ENCODE data around the gene PPIL1.

DNA sequence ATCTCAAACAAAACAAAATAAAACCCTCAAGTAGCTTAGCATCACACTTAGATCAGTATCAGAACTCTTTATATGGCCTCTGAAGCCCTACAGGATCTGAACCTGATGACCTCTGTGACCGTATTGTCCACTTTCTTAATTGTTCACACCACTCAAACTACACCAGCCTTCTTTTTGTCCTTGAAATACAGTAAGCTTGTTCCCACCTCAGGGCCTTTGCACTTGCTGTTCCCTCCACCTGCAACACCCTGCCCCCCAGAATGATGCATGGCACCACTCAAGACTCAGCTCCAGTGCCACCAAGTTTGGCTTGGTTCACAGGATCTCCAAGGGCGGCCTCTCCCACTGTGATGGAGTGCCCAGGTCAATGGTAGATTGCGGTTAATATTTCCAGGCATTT lies 61.1 kb downstream of the PPIL1 start:
- TF ChIP-seq EZH2 (IDR thresholded peaks at IDR 0.05; ENCODE audit: insufficient read depth, low read length) (no peak), CTCF (IDR thresholded peaks at IDR 0.05; ENCODE audit: insufficient read depth, low read depth, low read length) (no peak)
